A673 (cell line): ENCODE data around the gene VIM. TPM values are rescaled to one million over a fixed set of nuclear protein-coding genes. Genes with fewer than 3 reads are reported as not detected.

Source experiments
- BruUV-seq: library from RNA; stranded (reverse); fragments of 400-500 nt; replicated peaks from 2 replicates; lab custom pipeline; 2021; lab: Mats Ljungman, UMichigan
- CTCF ChIA-PET: fragments of 300-600 bp; sonication (Branson Sonifier 250); formaldehyde crosslinking; loops from one replicate; lab custom pipeline; 2022; ENCODE audit warnings: antibody characterized with exemption; lab: Charles Lee
- POLR2A ChIA-PET: fragments of 300-600 bp; sonication (Branson Sonifier 250); formaldehyde crosslinking; loops from one replicate; lab custom pipeline; 2022; ENCODE audit warnings: antibody characterized with exemption; ENCODE audit not compliant: low non-redundant PET; lab: Charles Lee
- DNase-seq: peaks from one replicate; pipeline ENCODE4 v3.0.0-alpha.2; 2015; ENCODE audit warnings: low spot score
- H3K27ac ChIP-seq: fragments of 200-600 bp; sonication (generic); 2 replicates; pipeline ENCODE4 v1.5.1; 2016; ENCODE audit warnings: mixed run types, low read depth, mild to moderate bottlenecking, mixed read lengths, antibody characterized with exemption, low read length; ENCODE audit not compliant: poor library complexity, severe bottlenecking
- H3K27me3 ChIP-seq: fragments of 200-600 bp; sonication (generic); replicated peaks from 2 replicates; pipeline ENCODE4 v1.6.1; 2017; ENCODE audit warnings: mixed run types, low read depth, mild to moderate bottlenecking, mixed read lengths, antibody characterized with exemption, low read length; ENCODE audit not compliant: insufficient read depth, poor library complexity
- H3K36me3 ChIP-seq: fragments of 200-600 bp; sonication (generic); 2 replicates; pipeline ENCODE4 v1.6.1; 2016; ENCODE audit warnings: mixed run types, mild to moderate bottlenecking, mixed read lengths, antibody characterized with exemption, low read length; ENCODE audit not compliant: insufficient read depth, poor library complexity, severe bottlenecking
- H3K4me1 ChIP-seq: fragments of 200-600 bp; sonication (generic); 2 replicates; pipeline ENCODE4 v1.6.1; 2017; ENCODE audit warnings: mixed run types, mild to moderate bottlenecking, mixed read lengths, antibody characterized with exemption, low read length; ENCODE audit not compliant: insufficient read depth, poor library complexity, severe bottlenecking
- H3K4me3 ChIP-seq: fragments of 200-600 bp; sonication (generic); 2 replicates; pipeline ENCODE4 v1.5.1; 2016; ENCODE audit warnings: low read depth, mixed run types, mild to moderate bottlenecking, mixed read lengths, low read length; ENCODE audit not compliant: poor library complexity, severe bottlenecking
- H3K9me3 ChIP-seq: fragments of 200-600 bp; sonication (generic); 2 replicates; pipeline ENCODE4 v1.6.1; 2016; ENCODE audit warnings: mixed run types, low read depth, mild to moderate bottlenecking, mixed read lengths, antibody characterized with exemption, low read length; ENCODE audit not compliant: poor library complexity, severe bottlenecking
- CTCF ChIP-seq: fragments of 300-800, 200-600 bp; sonication (generic); conservative IDR thresholded peaks from 2 replicates; pipeline ENCODE4 v1.5.1; 2017; ENCODE audit warnings: low read depth, mild to moderate bottlenecking, antibody characterized with exemption, low read length, moderate library complexity, mixed read lengths
- EZH2 ChIP-seq: fragments of 200-600 bp; sonication (generic); IDR thresholded peaks from 2 replicates; pipeline ENCODE4 v1.6.1; 2017; ENCODE audit warnings: borderline replicate concordance, low read depth, mild to moderate bottlenecking, mixed read lengths, antibody characterized with exemption, low read length; ENCODE audit not compliant: poor library complexity, severe bottlenecking
- intact Hi-C: fragments of 100-400 bp; cut with micrococcal nuclease; formaldehyde crosslinking; loops from one replicate; pipeline ENCODE4 v1.10.0; 2022; ENCODE audit not compliant: unreplicated experiment
- total RNA-seq: library from RNA; stranded (reverse); gene quantifications from 2 replicates; pipeline ENCODE4 v1.2.3, GENCODE V29; 2021

The VIM gene
- total RNA-seq, 1 experiment from 2014 or later, result 1,873 TPM

- Histone ChIP-seq H3K9me3 (no peaks in the 10 kb centered on the region), H3K4me1 (peaks cover 24% of the 10 kb centered on the region), H3K36me3 (peaks cover 81% of the 10 kb centered on the region), H3K27ac (peak overlapping the region; percentile 5), H3K27me3 (no peaks in the 10 kb centered on the region), H3K4me3 (no peak overlapping the region)
- no peak for DNase-seq
- BruUV-seq, result no TSS peak
- intact Hi-C loops, result loop anchor here (5.0 kb wide), 2 partner anchors 207 to 342 kb away; no protein-coding TSS in a partner anchor
- ChIA-PET POLR2A (no interaction called here), CTCF (no interaction called here)
- TF ChIP-seq EZH2 (no peak), CTCF (no peak)
Observed at GRCh38 chr10:17234431-17234945, 6.4 kb downstream of the VIM start.

DNA sequence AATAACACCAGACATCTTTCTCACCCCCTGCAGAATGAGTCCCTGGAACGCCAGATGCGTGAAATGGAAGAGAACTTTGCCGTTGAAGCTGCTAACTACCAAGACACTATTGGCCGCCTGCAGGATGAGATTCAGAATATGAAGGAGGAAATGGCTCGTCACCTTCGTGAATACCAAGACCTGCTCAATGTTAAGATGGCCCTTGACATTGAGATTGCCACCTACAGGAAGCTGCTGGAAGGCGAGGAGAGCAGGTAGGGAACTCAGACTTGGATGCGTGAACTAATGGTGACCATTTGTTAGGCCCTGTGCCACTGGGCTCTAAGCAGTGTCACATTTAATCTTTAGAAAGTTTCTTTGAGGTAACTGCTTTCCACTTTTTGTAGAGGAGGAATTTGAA, 7.1 kb downstream of the VIM start:
- peak overlapping the region; percentile 14 for H3K27ac ChIP-seq
- TF ChIP-seq CTCF (peak; percentile 30), EZH2 (no peak)
- peaks cover 81% of the 10 kb centered on the region for H3K36me3 ChIP-seq
- intact Hi-C loops, result no loop called here
- ChIA-PET CTCF (no interaction called here), POLR2A (no interaction called here)
- DNase-seq, result no peak
- H3K4me1 ChIP-seq, result peaks cover 24% of the 10 kb centered on the region
- H3K27me3 ChIP-seq, result no peaks in the 10 kb centered on the region
- BruUV-seq, result no TSS peak
- H3K9me3 ChIP-seq, result no peaks in the 10 kb centered on the region
- H3K4me3 ChIP-seq, result no peak overlapping the region

DNA sequence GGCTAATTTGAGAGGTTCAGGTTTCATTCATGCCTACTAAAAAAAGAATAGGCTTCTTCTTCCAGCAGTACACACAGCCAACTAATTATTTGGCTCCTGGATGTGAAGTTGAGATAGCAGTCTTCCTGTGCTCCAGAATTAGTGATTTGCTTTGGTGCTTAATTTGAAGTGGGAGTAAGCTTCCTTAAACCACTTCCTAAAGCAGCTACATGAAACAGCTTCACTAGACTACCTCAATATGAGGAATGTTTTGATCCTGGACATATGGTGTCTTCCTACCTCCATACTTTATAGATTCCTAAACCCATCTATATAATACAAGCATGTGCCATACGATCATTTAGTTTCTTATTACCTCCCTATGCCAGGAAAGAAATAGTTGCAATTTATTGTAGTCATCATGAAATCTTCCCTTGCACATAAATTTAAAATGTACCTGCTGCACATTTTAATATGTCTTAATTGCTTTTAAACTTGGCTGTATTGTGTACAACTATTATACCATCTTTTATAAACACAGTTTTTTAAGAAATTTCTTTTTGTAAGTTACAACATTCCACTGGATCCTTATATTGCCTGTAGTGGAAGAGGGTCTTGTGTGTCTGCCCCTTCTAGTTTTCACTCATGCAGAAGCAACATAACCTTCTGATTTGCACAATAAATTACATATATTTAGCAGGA, 8.6 kb downstream of the VIM start:
- Histone ChIP-seq H3K4me3 (no peak overlapping the region), H3K36me3 (peaks cover 69% of the 10 kb centered on the region), H3K27ac (no peak overlapping the region), H3K27me3 (no peaks in the 10 kb centered on the region), H3K9me3 (no peaks in the 10 kb centered on the region), H3K4me1 (peaks cover 16% of the 10 kb centered on the region)
- no peak for DNase-seq
- intact Hi-C loops, result no loop called here
- POLR2A ChIA-PET, result no interaction called here
- BruUV-seq, result no TSS peak
- CTCF ChIA-PET, result no interaction called here
- no peak for TF ChIP-seq EZH2
- TF ChIP-seq CTCF, result no peak
